ENCODE results near the gene MXRA8.

MXRA8 gene

DNA sequence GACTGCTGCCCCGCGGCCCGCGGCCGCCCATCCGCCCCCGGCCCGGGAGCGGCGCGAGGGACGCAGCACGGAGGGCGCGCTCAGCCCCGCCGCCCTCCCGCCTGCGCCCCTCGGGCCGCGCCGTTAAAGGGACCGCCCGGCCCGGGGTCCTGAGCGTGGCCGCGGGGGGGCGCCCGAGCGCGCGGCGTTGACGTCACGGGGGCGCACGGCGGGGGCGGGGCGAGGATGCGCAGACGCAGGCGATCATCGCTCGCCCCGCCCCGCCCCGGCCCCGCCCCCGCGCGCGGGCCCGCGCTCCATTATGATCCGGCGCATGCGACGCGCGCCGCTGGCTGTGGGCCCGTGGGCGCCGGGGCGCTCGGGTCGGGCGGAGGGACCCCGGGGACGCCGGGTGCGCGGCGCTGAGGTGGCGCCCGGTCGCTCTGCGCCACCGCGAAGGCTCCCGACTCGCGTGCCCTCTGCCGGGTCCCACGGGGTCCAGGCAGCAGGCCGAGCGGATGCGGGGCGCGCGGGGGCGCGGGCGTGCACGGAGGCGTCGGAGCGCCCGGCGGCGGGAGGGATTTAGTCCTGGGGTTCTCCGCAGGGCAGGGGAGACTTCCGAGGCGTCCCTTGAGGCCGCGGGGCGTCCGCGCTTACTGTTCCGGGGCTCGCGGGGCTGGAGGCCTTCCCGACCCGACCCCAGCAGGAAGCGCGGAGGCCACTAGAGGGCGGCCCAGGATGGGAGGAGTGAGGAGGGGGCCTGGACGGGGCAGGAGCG is 8.9 kb downstream of the MXRA8 start, which contains the start of gene DVL1:
DVL1 (minus strand) TSS at position 163 of the 757 bp plus-strand sequence. CDS start 353 bp downstream, outside the sequence.
- peak; percentile 63 for DNase-seq (ENCODE audit: low read depth)

DNA sequence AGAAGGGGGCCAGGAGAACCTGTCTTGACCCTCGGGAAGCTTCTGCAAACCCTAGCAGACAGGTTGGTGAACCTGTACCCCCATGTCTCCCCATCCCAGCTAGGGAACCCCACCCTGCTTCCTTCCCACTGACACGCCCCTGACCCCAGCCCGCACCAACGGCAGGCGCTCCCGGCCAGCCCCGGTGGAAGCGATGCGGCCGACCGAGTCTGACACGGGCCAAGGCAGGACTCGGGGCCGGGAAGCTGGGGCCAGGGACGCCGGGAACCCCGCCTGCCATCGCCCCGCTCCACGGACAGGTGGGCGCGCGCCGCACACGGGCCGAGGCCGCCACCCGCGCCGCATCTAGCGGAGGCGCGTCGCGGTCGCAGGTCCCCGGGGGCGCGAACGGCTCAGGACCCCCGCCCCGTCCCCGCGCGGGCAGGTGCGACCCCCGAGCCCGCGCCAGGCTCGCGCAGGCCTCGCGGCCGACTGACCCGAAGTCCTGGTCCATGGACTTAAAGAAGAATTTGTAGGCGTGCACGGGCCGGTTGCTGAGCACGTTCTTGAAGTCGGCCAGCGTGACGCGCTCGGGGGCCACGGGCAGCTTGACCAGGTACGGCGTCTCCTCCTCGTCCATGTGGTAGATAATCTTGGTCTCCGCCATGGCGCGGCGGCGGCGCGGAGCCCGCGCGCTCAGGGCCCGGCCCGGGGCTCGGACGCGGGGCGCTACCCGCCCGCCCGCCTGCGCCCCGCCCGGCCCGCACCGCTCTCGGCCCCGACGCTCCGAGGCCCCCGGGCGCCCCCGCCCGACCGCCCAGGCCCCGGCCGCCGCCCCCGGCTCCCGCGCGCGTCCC is 9.7 kb downstream of the MXRA8 start:
- no peak for DNase-seq (ENCODE audit: low read depth)

DNA sequence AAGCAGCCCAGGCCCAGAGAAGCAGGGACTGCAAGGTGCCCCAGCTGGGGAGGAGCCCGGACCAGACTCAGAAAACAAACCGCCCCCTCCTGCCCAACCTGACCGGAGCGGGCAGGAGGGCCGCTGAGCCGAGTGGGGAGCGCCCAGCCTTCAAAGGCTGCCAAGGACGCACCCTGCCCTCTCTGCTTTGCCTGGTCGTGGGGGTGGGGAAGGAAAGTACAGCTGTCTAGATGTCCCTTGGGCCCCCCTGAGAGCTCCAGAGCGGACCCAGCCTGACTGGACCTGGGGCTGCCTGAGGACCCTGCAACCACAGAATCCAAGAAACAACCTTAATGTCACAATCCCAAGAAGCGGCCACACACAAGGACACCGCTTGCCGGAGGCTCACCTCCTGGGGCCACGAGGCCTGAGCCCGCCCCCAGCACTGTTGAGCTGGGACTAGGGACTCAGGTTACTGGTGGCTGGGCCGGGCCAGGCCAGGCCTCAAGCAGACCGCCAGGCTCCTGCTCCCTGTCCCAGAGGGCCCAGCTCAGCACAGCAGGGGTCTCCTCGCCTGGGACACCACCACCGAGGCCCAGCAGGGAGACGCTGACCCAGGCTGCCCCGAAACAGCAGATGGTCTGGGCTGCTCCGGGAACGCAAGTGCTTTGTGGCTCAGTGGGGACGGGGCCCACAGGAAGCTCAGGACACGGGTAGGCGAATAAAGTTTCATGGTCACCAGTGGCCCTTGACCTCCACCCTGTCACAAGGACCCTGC is 10.5 kb downstream of the MXRA8 start:
- no peak for DNase-seq (ENCODE audit: low read depth)

- DNase-seq (ENCODE audit: low read depth), result no peak
Measured at GRCh38 chr1:1347026-1347595, 11.2 kb downstream of the MXRA8 start.

GRCh38 chr1:1346501-1346890 is 11.9 kb downstream of the MXRA8 start:
- DNase-seq (ENCODE audit: low read depth), result no peak

DNA sequence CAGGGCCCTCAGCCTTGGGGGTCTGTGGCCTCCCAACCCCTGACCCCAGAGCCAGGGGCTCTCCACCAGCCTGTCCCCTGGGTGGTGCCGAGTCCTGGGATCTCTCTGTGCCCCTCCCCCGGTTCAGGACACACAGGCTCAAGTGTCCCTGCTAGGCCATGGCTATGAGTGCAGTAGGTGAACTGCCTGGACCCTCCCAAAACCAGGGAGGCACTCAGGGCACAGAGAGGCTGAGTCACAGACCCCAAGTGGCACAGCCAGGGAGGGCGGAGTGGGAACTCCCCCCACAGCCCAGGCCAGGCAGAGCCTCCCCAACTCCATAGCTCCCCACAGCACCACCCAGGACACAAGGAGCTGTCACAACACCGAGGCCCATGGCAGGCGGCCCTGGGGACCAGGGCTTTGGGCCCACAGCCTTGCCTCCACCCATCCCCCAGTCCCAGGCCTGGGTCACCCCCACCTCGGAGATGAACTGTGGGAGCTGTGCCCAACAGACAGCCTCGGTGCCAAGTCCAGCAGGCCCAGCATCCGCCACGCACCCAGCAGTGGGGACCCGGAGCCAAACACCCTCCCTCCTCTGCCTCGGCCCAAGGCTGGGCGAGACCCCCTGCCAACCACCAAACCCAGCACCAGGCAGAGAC is 12.4 kb downstream of the MXRA8 start:
- no peak for DNase-seq (ENCODE audit: low read depth)

- DNase-seq (ENCODE audit: low read depth), result no peak
Measured at GRCh38 chr1:1345384-1345783, 13.0 kb downstream of the MXRA8 start.

- peak; percentile 20 for DNase-seq (ENCODE audit: low read depth)
Measured at GRCh38 chr1:1344655-1345361, 13.5 kb downstream of the MXRA8 start.

GRCh38 chr1:1343811-1344421 is 14.4 kb downstream of the MXRA8 start:
- no peak for DNase-seq (ENCODE audit: low read depth)

DNA sequence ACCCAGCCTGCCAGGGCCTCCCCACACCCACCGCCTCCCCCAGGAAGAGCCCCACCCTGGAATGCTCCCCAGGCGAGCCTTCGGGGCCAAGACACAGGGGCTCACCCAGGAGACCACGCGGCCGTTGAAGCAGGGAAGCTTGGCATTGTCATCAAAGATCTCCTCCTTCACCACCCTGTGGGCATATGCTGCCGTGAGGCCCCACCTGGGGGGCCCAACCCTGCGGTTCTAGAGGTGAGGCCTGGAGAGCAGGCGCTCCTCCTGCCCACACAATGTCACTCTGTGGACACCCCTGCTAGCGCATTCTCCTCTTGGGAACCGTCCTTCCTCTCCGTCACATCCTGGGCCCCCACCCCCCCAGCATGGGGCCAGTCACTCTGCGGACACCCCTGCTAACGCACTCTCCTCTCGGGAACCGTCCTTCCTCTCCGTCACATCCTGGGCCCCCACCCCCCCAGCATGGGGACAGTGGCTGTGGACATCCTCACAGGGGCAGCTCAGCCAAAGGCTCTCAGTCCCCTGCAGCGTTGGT is 15.7 kb downstream of the MXRA8 start:
- no peak for DNase-seq (ENCODE audit: low read depth)

DNA sequence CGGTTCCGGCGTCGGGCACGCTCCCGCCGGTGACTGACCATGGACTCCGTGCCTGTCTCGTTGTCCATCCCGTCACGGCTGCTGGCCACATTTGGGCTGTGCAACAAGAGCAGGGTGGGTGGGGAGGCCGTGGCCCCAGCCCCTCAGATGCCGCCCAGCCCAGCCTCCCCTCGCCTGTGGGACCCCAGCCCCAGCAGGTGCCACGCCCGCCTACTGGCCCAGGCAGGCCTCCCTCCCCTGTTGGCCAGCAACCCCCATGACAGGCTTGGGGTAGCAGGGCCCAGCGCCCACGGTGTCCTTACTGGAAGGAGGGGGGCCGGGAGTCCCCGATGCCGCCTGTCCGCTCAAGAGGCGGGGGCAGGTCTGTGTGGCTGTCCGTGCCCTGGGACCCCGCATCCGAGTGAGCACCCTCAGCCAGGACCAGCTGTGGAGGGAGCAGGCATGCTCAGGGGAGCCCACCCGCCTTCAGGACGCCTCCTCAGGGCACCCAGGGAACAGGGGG is 16.2 kb downstream of the MXRA8 start:
- DNase-seq (ENCODE audit: low read depth), result no peak

- no peak for DNase-seq (ENCODE audit: low read depth)
Measured at GRCh38 chr1:1341549-1342021, 16.8 kb downstream of the MXRA8 start.

DNA sequence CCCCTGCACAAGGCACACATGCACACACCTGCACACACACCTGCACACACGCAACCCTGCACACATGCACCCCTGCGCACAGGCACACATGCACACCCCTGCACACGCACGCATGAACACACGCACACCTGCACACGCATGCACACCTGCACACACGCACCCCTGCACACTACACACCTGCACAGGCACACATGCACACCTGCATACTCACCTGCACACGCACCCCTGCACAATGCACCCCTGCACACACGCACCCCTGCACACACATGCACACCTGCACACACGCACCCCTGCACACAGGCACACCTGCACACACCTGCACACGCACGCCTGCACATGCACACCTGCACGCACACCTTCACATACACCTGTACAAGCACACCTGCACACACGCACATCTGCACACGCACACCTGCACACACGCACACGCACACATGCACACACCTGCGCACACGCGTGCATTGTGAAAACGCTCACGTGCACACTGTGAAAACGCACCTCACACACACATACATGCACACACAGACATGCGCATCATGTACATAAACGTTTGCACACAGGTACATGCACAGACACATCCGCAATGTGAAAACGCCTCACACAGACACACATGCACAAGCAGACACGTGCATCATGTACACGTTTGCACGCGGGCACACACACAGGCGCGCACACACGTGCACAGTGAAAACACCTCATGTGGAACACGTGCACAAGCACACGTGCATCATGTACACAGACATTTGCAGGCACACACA is 17.4 kb downstream of the MXRA8 start:
- no peak for DNase-seq (ENCODE audit: low read depth)

DNA sequence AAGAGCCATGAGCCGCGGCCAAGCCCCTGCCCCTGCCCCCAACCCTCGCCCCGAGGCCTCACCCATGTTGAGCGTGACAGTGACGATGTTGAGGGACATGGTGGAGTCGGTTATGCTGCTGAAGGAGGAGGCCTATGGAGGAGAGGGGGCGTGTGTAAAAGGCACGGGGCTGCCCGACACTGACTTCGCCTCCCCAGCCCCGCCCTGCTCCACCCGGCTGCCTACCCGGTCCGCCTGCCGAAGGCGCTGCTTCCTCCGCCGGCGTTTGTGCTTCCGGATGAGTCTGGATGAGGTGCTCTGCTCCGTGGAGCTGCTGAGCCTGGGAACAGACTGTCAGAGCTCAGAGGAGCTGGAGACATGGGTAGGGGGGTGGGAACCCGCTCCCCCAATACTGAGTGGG is 18.2 kb downstream of the MXRA8 start:
- no peak for DNase-seq (ENCODE audit: low read depth)

DNA sequence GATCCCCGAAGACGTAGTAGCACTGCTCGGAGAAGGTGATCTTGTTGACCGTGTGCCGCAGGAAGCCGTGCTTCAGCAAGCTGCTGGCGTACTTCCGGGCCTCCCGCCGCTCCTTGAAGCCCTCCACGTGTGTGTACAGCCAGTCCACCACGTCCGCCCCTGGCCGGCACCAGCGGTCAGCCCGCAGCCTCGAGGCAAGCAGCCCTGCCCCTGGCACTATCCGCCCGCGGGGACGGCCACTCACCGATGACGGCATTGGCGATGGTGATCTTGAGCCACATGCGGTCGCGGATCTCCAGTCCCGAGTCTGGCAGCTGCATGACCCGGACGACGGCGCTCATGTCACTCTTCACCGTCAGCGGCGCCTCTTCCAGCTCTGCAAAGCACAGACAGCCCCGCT is 20.1 kb downstream of the MXRA8 start:
- DNase-seq (ENCODE audit: low read depth), result no peak

DNA sequence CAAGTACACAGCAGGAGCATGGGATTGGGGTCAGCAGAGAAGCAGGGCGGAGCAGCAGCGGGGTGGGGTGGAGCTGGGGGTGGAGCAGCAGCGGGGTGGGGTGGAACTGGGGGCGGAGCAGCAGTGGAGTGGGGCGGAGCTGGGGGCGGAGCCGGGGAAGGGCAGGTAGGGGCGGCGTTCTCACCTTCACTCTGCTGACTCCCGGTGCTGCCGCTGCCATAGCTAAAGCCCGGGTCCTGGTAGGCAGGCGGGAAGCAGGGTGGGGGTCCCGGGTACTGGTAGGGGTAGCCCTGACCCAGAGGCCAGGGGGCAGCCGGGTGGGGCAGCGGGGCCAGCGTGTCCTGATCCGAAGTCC is 20.6 kb downstream of the MXRA8 start:
- no peak for DNase-seq (ENCODE audit: low read depth)

- DNase-seq (ENCODE audit: low read depth), result no peak
Measured at GRCh38 chr1:1336931-1337792, 21.2 kb downstream of the MXRA8 start.

GRCh38 chr1:1336446-1336845 is 21.9 kb downstream of the MXRA8 start:
- no peak for DNase-seq (ENCODE audit: low read depth)
